Measurements from ENCODE around the gene SP1. TPM values are rescaled to one million over a fixed set of nuclear protein-coding genes. Genes with fewer than 3 reads are reported as not detected.

SP1 gene
- polyA plus RNA-seq, 3 donors: 15.1 to 80.7 (median 22.7) TPM

GRCh38 chr12:53380794-53381730, 1.1 kb downstream of the SP1 start:
- peak overlapping the region; percentile 79 to 97 for H3K4me3 Mint-ChIP-seq
- Histone ChIP-seq H3K79me2 (ENCODE audit: insufficient read depth, low read length) (peaks cover 54% of the 10 kb centered on the region), H3K36me3 (replicated peaks in 1 of 2; ENCODE audit: control insufficient read depth in 1 of 2, insufficient read depth in 2 of 2, low read length in 2 of 2) (peaks cover 27 to 34% of the 10 kb centered on the region in 2 donors), H3K27me3 (ENCODE audit: control insufficient read depth in 2 of 2, insufficient read depth in 2 of 2, low read length in 2 of 2) (no peaks in the 10 kb centered on the region), H3K9me3 (replicated peaks in 1 of 2; ENCODE audit: control insufficient read depth in 1 of 2, insufficient read depth in 1 of 2, low read length in 2 of 2) (no peaks in the 10 kb centered on the region), H3K4me2 (replicated peaks; ENCODE audit: extremely low read depth, low read length, poor library complexity, severe bottlenecking) (peak overlapping the region; percentile 88), H3K9ac (ENCODE audit: insufficient read depth, low read length, poor library complexity, severe bottlenecking) (peak overlapping the region; percentile 56), H4K20me1 (ENCODE audit: insufficient read depth, low read length) (peaks cover 42% of the 10 kb centered on the region), H3K4me3 (replicated peaks in 1 of 3; ENCODE audit: low read depth in 2 of 3, low read length in 3 of 3) (peak overlapping the region; percentile 61 to 82 (median 80)), H3K27ac (ENCODE audit: low read depth in 1 of 2, low read length in 2 of 2) (peak overlapping the region; percentile 89 to 91), H3K4me1 (ENCODE audit: control insufficient read depth in 1 of 2, insufficient read depth in 2 of 2, low read length in 2 of 2) (peaks cover 54 to 65% of the 10 kb centered on the region in 2 donors), H2AFZ (ENCODE audit: insufficient read depth, low read depth, low read length, poor library complexity, severe bottlenecking) (no peak overlapping the region)
- peaks cover 0 to 2% (median 1%) of the 10 kb centered on the region in 3 donors for H3K27me3 Mint-ChIP-seq (ENCODE audit: low read depth in 3 of 3)
- TF ChIP-seq CTCF (IDR thresholded peaks at IDR 0.05): no peak
- no peaks in the 10 kb centered on the region for H3K9me3 Mint-ChIP-seq
- H3K4me1 Mint-ChIP-seq: peaks cover 42% of the 10 kb centered on the region
- DNase-seq: peak; percentile 51 to 76 (median 76)
- 14% methylated on average over 8 of the region's 21 CpGs for WGBS (ENCODE audit: insufficient coverage)
- H3K36me3 Mint-ChIP-seq: peaks cover 29 to 40% of the 10 kb centered on the region in 2 donors
- intact Hi-C loops (cut with micrococcal nuclease): loop anchor here (5.0 kb wide), 1 partner anchor 41 kb away; the partner anchor contains the start of gene AMHR2 (in 2 of the 2)
- peak overlapping the region; percentile 95 to 98 (median 98) for H3K27ac Mint-ChIP-seq

GRCh38 chr12:53381731-53382630, 2.0 kb downstream of the SP1 start:
- H3K4me1 Mint-ChIP-seq: peaks cover 50% of the 10 kb centered on the region
- Histone ChIP-seq H3K79me2 (ENCODE audit: insufficient read depth, low read length) (peaks cover 63% of the 10 kb centered on the region), H2AFZ (ENCODE audit: insufficient read depth, low read depth, low read length, poor library complexity, severe bottlenecking) (no peak overlapping the region), H3K9ac (ENCODE audit: insufficient read depth, low read length, poor library complexity, severe bottlenecking) (peak overlapping the region; percentile 56), H3K27ac (ENCODE audit: low read depth in 1 of 2, low read length in 2 of 2) (peak overlapping the region; percentile 89 to 91), H3K4me1 (ENCODE audit: control insufficient read depth in 1 of 2, insufficient read depth in 2 of 2, low read length in 2 of 2) (peaks cover 63 to 74% of the 10 kb centered on the region in 2 donors), H3K36me3 (replicated peaks in 1 of 2; ENCODE audit: control insufficient read depth in 1 of 2, insufficient read depth in 2 of 2, low read length in 2 of 2) (peaks cover 28 to 44% of the 10 kb centered on the region in 2 donors), H3K9me3 (replicated peaks in 1 of 2; ENCODE audit: control insufficient read depth in 1 of 2, insufficient read depth in 1 of 2, low read length in 2 of 2) (no peaks in the 10 kb centered on the region), H3K27me3 (ENCODE audit: control insufficient read depth in 2 of 2, insufficient read depth in 2 of 2, low read length in 2 of 2) (no peaks in the 10 kb centered on the region), H4K20me1 (ENCODE audit: insufficient read depth, low read length) (peaks cover 52% of the 10 kb centered on the region), H3K4me2 (replicated peaks; ENCODE audit: extremely low read depth, low read length, poor library complexity, severe bottlenecking) (peak overlapping the region; percentile 88), H3K4me3 (replicated peaks in 1 of 3; ENCODE audit: low read depth in 2 of 3, low read length in 3 of 3) (peak overlapping the region; percentile 61 to 82 (median 80))
- peak; percentile 82 for TF ChIP-seq CTCF (IDR thresholded peaks at IDR 0.05)
- H3K27ac Mint-ChIP-seq: peak overlapping the region; percentile 95 to 98 (median 98)
- H3K36me3 Mint-ChIP-seq: peaks cover 33 to 49% of the 10 kb centered on the region in 2 donors
- peaks cover 0 to 2% (median 1%) of the 10 kb centered on the region in 3 donors for H3K27me3 Mint-ChIP-seq (ENCODE audit: low read depth in 3 of 3)
- intact Hi-C loops (cut with micrococcal nuclease): loop anchor here (1.0 to 5.0 kb wide), 3 partner anchors 30 to 57 kb away; partner anchors contain the start of gene AMHR2 (in 2 of the 2)
- peak; percentile 79 to 91 (median 89) for DNase-seq
- 48% methylated on average over 7 of the region's 9 CpGs for WGBS (ENCODE audit: insufficient coverage)
- H3K9me3 Mint-ChIP-seq: no peaks in the 10 kb centered on the region
- peak overlapping the region; percentile 79 to 97 for H3K4me3 Mint-ChIP-seq
